LHCN-M2 (cell line): Measurements from ENCODE around the gene NHSL1. TPM values are rescaled to one million over a fixed set of nuclear protein-coding genes. Genes with fewer than 3 reads are reported as not detected.

Source experiments
- DNase-seq: peaks from one replicate; pipeline ENCODE4 v3.0.0-alpha.2; 2012; ENCODE audit warnings: low read depth
- total RNA-seq: library from RNA; depleted of rRNA; stranded (reverse); fragments of >200 nt; gene quantifications from 2 replicates; pipeline ENCODE4 v1.2.3, GENCODE V29; 2014

Gene NHSL1
- total RNA-seq, 1 experiment from 2014 or later: 21.4 TPM

GRCh38 chr6:138524526-138524925 is 25.2 kb upstream of the NHSL1 start:
- no peak for DNase-seq

- DNase-seq: peak; percentile 26
Measured at GRCh38 chr6:138523347-138524210, 24.3 kb upstream of the NHSL1 start.

- no peak for DNase-seq
Measured at GRCh38 chr6:138522611-138523010, 23.3 kb upstream of the NHSL1 start.

GRCh38 chr6:138521790-138522189 is 22.5 kb upstream of the NHSL1 start:
- no peak for DNase-seq

GRCh38 chr6:138520463-138520862 is 21.2 kb upstream of the NHSL1 start:
- peak; percentile 22 for DNase-seq

GRCh38 chr6:138518054-138518453 is 18.8 kb upstream of the NHSL1 start:
- DNase-seq: no peak

- DNase-seq: peak; percentile 22
Measured at GRCh38 chr6:138517635-138518034, 18.3 kb upstream of the NHSL1 start.

GRCh38 chr6:138515657-138516248 is 16.5 kb upstream of the NHSL1 start:
- DNase-seq: no peak

- no peak for DNase-seq
Measured at GRCh38 chr6:138514860-138515540, 15.7 kb upstream of the NHSL1 start.

GRCh38 chr6:138512609-138513008 is 13.3 kb upstream of the NHSL1 start:
- no peak for DNase-seq

GRCh38 chr6:138510093-138510492 is 10.8 kb upstream of the NHSL1 start:
- no peak for DNase-seq

- DNase-seq: peak; percentile 52
Measured at GRCh38 chr6:138509371-138509770, 10.1 kb upstream of the NHSL1 start.

- no peak for DNase-seq
Measured at GRCh38 chr6:138508676-138508988, 9.3 kb upstream of the NHSL1 start.

GRCh38 chr6:138507977-138508675 is 8.8 kb upstream of the NHSL1 start:
- DNase-seq: no peak

GRCh38 chr6:138504764-138505689 is 5.7 kb upstream of the NHSL1 start:
- no peak for DNase-seq

GRCh38 chr6:138503881-138504680 is 4.8 kb upstream of the NHSL1 start:
- no peak for DNase-seq

- no peak for DNase-seq
Measured at GRCh38 chr6:138502546-138502945, 3.3 kb upstream of the NHSL1 start.

GRCh38 chr6:138500867-138501446 is 1.7 kb upstream of the NHSL1 start:
- no peak for DNase-seq

- DNase-seq: no peak
Measured at GRCh38 chr6:138500045-138500665, 861 bp upstream of the NHSL1 start.
